ENCODE data around the gene TLR6.
A peak's percentile ranks its signal among the peaks of the same experiment; 100 is the strongest.

DNA sequence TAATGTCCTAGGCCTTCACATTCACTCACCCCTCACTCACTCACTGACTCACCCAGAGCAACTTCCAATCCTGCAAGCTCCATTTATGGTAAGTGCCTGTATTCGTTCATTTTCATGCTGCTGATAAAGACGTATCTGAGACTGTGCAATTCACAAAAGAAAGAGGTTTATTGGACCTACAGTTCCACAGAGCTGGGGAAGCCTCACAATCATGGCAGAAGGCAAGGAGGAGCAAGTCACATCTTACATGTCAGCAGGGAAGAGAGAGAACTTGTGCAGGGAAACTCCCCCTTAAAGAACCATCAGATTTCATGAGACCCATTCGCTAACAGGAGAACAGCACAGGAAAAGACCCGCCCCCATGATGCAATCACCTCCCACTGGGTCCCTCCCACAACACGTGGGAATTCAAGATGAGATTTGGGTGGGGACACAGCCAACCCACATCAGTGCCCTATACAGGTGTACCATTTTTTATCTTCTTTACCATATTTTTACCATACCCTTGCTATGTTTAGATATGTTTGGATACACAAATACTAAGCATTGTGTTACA is 33.8 kb downstream of the TLR6 start:
- TF ChIP-seq, protein P1, sequence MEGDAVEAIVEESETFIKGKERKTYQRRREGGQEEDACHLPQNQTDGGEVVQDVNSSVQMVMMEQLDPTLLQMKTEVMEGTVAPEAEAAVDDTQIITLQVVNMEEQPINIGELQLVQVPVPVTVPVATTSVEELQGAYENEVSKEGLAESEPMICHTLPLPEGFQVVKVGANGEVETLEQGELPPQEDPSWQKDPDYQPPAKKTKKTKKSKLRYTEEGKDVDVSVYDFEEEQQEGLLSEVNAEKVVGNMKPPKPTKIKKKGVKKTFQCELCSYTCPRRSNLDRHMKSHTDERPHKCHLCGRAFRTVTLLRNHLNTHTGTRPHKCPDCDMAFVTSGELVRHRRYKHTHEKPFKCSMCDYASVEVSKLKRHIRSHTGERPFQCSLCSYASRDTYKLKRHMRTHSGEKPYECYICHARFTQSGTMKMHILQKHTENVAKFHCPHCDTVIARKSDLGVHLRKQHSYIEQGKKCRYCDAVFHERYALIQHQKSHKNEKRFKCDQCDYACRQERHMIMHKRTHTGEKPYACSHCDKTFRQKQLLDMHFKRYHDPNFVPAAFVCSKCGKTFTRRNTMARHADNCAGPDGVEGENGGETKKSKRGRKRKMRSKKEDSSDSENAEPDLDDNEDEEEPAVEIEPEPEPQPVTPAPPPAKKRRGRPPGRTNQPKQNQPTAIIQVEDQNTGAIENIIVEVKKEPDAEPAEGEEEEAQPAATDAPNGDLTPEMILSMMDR (IDR thresholded peaks at IDR 0.05 in 2 of 3, conservative IDR thresholded peaks at IDR 0.05 in 1 of 3; ENCODE audit: control insufficient read depth in 2 of 3, extremely low read depth in 1 of 3, insufficient read depth in 1 of 3, low read depth in 3 of 3, low read length in 3 of 3), result no peak
- TF ChIP-seq HDAC2 (IDR thresholded peaks at IDR 0.05) (no peak), CBX5 (IDR thresholded peaks at IDR 0.05; ENCODE audit: low read depth) (peak; percentile 17; the same call in 1 of the 2 replicates), TAF1 (IDR thresholded peaks at IDR 0.05; ENCODE audit: borderline replicate concordance, low read depth, low read length) (no peak), GABPA (IDR thresholded peaks at IDR 0.05; ENCODE audit: low read depth) (no peak)
